NCI-H1436 (cell line): ENCODE measurements around the gene SPOCK3.
"Not testable (repeated sequence)": the region's sequence is repeated elsewhere in the genome, so short reads cannot be mapped to it uniquely, and the experiment has no call there.

Experiments used
- DNase-seq: peaks from one replicate; lab custom pipeline; 2025; lab: John Stamatoyannopoulos, UW

The SPOCK3 gene

GRCh38 chr4:167234316-167234881 is at the start of gene SPOCK3:
Gene SPOCK3, minus strand, starts transcription at chr4:167234494.
- peak; percentile 41 for DNase-seq

- no peak for DNase-seq
Observed at GRCh38 chr4:167282171-167282864, 48.0 kb upstream of the SPOCK3 start.

- not testable (repeated sequence) for DNase-seq
Observed at GRCh38 chr4:167281545-167281944, 47.3 kb upstream of the SPOCK3 start.

- DNase-seq = no peak
Observed at GRCh38 chr4:167274351-167274750, 40.1 kb upstream of the SPOCK3 start.

- no peak for DNase-seq
Observed at GRCh38 chr4:167265231-167265630, 30.9 kb upstream of the SPOCK3 start.

- no peak for DNase-seq
Observed at GRCh38 chr4:167248271-167248670, 14.0 kb upstream of the SPOCK3 start.

GRCh38 chr4:167239627-167240026 is 5.3 kb upstream of the SPOCK3 start:
- no peak for DNase-seq

GRCh38 chr4:167238226-167238625 is 3.9 kb upstream of the SPOCK3 start:
- no peak for DNase-seq

- peak; percentile 20 for DNase-seq
Observed at GRCh38 chr4:167233685-167234315, 494 bp downstream of the SPOCK3 start.

- DNase-seq = peak; percentile 39
Observed at GRCh38 chr4:167232805-167233684, 1.2 kb downstream of the SPOCK3 start.

- no peak for DNase-seq
Observed at GRCh38 chr4:167230744-167231143, 3.5 kb downstream of the SPOCK3 start.

- DNase-seq = no peak
Observed at GRCh38 chr4:167222099-167222498, 12.2 kb downstream of the SPOCK3 start.

GRCh38 chr4:167221084-167221483 is 13.2 kb downstream of the SPOCK3 start:
- DNase-seq = no peak

- DNase-seq = no peak
Observed at GRCh38 chr4:167218022-167218608, 16.2 kb downstream of the SPOCK3 start.

- DNase-seq = no peak
Observed at GRCh38 chr4:167216783-167217182, 17.5 kb downstream of the SPOCK3 start.

GRCh38 chr4:167210166-167210565 is 24.1 kb downstream of the SPOCK3 start:
- peak; percentile 12 for DNase-seq

GRCh38 chr4:167196344-167197012 is 37.8 kb downstream of the SPOCK3 start:
- DNase-seq = no peak

GRCh38 chr4:167190379-167190778 is 43.9 kb downstream of the SPOCK3 start:
- DNase-seq = no peak

- no peak for DNase-seq
Observed at GRCh38 chr4:167185465-167185864, 48.8 kb downstream of the SPOCK3 start.

- DNase-seq = no peak
Observed at GRCh38 chr4:167183036-167183435, 51.3 kb downstream of the SPOCK3 start.

GRCh38 chr4:167177925-167178324 is 56.4 kb downstream of the SPOCK3 start:
- no peak for DNase-seq
